ENCODE measurements around the gene STK10. TPM values are rescaled to one million over a fixed set of nuclear protein-coding genes. Genes with fewer than 3 reads are reported as not detected.

The STK10 gene
- total RNA-seq, 1 donor from 2014 or later, result 32.3 TPM

DNA sequence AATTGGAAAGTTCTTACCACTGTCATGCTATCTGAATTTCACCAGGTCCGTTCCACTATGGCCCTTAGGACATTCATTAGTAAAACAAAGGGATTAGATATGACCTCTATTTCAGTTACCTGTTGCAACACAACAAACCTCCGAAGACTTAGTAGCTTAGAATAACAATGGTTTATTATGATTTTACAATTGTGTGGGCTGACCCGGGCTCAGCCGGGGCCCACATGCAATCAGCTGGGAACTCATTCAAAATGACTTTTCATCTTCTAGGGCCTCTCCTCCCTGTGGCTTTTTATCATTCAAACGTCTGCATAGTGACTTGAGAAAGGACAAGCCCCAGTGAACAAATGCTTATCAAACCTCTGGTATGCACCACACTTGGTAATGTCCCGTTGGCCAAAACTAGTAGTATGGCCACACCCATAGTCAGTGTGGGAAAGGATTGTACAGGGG, 179.3 kb downstream of the STK10 start:
- Mint-ChIP-seq H3K36me3 (ENCODE audit: low read depth) (no peaks in the 10 kb centered on the region), H3K9me3 (no peaks in the 10 kb centered on the region), H3K27ac (ENCODE audit: unreplicated experiment) (no peak overlapping the region), H3K4me3 (peak overlapping the region; percentile 76), H3K4me1 (peaks cover 26% of the 10 kb centered on the region), H3K27me3 (ENCODE audit: low read depth) (no peaks in the 10 kb centered on the region)
- TF ChIP-seq, protein P1, sequence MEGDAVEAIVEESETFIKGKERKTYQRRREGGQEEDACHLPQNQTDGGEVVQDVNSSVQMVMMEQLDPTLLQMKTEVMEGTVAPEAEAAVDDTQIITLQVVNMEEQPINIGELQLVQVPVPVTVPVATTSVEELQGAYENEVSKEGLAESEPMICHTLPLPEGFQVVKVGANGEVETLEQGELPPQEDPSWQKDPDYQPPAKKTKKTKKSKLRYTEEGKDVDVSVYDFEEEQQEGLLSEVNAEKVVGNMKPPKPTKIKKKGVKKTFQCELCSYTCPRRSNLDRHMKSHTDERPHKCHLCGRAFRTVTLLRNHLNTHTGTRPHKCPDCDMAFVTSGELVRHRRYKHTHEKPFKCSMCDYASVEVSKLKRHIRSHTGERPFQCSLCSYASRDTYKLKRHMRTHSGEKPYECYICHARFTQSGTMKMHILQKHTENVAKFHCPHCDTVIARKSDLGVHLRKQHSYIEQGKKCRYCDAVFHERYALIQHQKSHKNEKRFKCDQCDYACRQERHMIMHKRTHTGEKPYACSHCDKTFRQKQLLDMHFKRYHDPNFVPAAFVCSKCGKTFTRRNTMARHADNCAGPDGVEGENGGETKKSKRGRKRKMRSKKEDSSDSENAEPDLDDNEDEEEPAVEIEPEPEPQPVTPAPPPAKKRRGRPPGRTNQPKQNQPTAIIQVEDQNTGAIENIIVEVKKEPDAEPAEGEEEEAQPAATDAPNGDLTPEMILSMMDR (conservative IDR thresholded peaks at IDR 0.05), result no peak
- no peak for DNase-seq (ENCODE audit: low read depth, low spot score)

DNA sequence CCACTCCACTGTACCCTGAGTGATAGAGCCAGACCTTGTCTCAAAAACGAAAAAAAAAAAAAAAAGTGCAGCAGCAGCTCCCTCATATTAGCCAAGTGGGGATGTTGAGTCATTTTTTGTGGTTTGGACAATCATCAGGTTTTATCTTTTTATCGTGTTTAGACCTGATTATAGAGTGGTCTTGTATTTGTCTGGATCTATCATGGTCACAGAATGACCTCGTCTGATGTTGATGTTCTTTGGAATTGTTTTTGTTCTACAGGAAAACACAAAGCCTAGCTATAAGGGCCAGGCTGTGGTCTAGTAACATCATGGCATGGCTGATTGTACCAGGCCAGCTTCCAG, 179.9 kb downstream of the STK10 start:
- H3K4me1 Mint-ChIP-seq, result peaks cover 29% of the 10 kb centered on the region
- no peak for DNase-seq (ENCODE audit: low read depth, low spot score)
- no peak overlapping the region for H3K27ac Mint-ChIP-seq (ENCODE audit: unreplicated experiment)
- no peaks in the 10 kb centered on the region for H3K36me3 Mint-ChIP-seq (ENCODE audit: low read depth)
- H3K27me3 Mint-ChIP-seq (ENCODE audit: low read depth), result no peaks in the 10 kb centered on the region
- TF ChIP-seq, protein P1 (conservative IDR thresholded peaks at IDR 0.05), result no peak
- peak overlapping the region; percentile 95 for H3K4me3 Mint-ChIP-seq
- no peaks in the 10 kb centered on the region for H3K9me3 Mint-ChIP-seq

DNA sequence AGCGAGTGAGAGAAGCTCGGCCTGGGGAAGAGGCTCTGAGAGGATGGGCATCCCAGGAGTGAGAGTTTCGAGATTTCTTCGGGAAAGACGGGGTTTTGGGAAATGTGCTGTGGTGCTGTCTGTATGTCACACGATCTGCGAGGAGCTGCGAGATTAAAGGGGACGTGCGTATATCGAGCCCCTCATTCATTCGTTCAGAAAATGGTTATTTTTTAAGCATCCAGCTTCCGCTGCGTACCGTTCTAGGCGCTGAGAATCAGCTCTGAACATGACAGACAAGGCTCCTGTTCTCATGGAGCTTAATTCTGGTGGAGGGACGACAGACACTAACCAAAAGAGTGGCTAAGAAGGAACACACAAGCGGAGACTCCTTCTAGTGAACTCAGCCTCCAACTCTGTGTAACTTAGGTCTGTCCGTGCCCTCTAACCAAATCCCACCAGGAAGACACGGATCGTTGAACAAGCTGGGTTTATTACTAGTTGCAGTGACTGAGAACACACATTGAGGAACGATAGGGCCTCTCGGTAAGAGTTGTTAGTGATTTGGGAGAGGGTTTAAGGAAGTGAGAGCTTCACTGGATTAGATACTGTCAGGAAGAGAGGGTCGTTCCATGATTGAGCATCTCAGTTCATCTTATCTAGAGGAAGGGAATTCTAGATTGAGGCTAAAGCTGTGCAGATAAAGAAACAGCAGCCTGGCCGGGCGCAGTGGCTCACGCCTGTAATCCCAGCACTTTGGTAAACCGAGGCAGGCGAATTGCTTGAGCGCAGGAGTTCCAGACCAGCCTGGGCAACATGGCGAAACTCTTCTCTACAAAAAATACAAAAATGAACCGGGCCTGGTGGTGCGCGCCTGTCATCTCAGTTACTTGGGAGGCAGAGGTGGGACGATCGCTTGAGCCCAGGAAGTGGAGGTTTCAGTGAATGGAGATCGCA, 180.6 kb downstream of the STK10 start:
- no peaks in the 10 kb centered on the region for H3K36me3 Mint-ChIP-seq (ENCODE audit: low read depth)
- TF ChIP-seq, protein P1 (conservative IDR thresholded peaks at IDR 0.05), result no peak
- H3K4me1 Mint-ChIP-seq, result peaks cover 31% of the 10 kb centered on the region
- H3K27me3 Mint-ChIP-seq (ENCODE audit: low read depth), result no peaks in the 10 kb centered on the region
- H3K9me3 Mint-ChIP-seq, result no peaks in the 10 kb centered on the region
- no peak for DNase-seq (ENCODE audit: low read depth, low spot score)
- H3K4me3 Mint-ChIP-seq, result peak overlapping the region; percentile 95
- H3K27ac Mint-ChIP-seq (ENCODE audit: unreplicated experiment), result peak overlapping the region; percentile 96

DNA sequence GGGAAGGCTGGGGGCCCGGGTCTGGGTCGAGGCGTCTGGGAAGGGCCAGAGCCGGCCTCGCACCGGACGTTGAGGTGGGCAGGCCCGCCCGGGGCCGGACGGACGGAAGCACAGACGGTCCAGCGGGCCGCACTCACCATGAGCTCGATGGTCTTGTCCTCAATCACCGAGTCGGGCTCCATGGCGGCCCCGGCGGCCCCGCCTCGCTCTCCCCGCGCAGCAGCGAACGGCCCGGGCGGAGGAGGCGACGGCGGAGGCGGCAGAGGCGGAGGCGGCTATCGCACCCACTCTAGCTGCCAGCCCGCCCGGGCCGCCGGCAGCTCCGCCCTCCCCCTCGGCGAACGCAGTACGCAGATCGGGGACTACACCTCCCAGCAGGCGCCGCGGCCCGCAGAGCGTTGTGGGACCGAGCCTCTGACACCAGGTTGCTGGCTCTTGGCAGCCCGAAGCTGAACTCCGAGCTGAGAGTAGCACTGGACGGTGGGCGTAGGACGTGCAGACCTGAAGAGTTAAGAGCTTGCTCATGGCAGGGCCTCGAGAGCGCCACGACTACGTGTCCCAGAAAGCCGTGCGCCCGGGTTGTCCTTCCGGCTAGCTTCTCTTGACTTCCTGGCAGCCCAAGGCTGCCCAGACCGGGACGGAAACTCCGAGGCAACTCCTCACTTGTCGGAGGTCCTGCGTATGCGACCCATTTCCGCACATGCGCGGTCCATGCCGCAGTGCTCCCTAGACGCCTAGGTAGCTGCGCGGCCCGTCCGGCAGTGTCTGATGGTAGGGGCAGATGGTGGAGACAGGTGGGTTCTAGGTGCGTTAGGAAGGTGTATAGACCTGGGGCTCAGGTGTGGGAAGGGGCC, 181.5 kb downstream of the STK10 start, which contains the start of gene FBXW11:
Gene FBXW11, minus strand, starts transcription at position 318 of the 854 bp plus-strand sequence. Its CDS starts 136 bp downstream, at position 182.
- H3K27me3 Mint-ChIP-seq (ENCODE audit: low read depth), result no peaks in the 10 kb centered on the region
- TF ChIP-seq, protein P1 (conservative IDR thresholded peaks at IDR 0.05), result no peak
- H3K4me3 Mint-ChIP-seq, result peak within 1 kb of the TSS; percentile 96
- peak within 1 kb of the TSS; percentile 97 for H3K27ac Mint-ChIP-seq (ENCODE audit: unreplicated experiment)
- no peaks in the 10 kb centered on the region for H3K9me3 Mint-ChIP-seq
- DNase-seq (ENCODE audit: low read depth, low spot score), result peak; percentile 83
- peaks cover 34% of the 10 kb centered on the region for H3K4me1 Mint-ChIP-seq
- H3K36me3 Mint-ChIP-seq (ENCODE audit: low read depth), result no peaks in the 10 kb centered on the region

DNA sequence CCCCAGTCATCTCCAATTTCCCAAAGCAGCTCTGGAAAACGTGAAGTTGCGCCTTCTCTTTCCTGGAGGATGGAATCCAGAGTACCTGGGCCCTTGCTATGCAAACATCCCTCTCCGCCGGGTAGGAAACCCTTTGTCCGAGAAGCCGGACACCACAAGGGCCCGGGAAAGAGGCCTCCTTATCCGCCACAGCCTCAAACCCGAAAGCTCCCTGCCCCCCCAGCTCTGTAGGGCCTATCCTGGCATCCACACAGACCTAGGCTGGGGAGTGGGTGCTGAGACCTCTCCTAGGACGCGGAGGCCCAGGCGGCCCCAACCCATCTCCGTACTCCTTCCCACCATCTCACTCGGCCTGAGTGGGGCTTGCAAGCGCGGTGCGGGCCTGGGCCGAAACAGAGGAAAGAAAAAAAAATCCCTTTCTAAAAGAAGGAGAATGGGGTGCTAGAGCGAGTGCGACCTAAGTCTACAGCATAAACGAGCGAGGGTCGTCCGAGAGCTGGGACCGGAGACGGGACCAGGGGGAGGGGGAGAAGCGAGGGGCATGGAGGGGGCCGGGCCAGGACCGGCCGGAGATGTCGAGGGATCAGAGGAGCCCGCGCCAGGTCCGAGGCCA, 182.2 kb downstream of the STK10 start:
- Mint-ChIP-seq H3K4me1 (peaks cover 34% of the 10 kb centered on the region), H3K27ac (ENCODE audit: unreplicated experiment) (peak overlapping the region; percentile 97), H3K9me3 (no peaks in the 10 kb centered on the region), H3K4me3 (peak overlapping the region; percentile 96), H3K27me3 (ENCODE audit: low read depth) (no peaks in the 10 kb centered on the region), H3K36me3 (ENCODE audit: low read depth) (no peaks in the 10 kb centered on the region)
- peak; percentile 33 for DNase-seq (ENCODE audit: low read depth, low spot score)
- TF ChIP-seq, protein P1 (conservative IDR thresholded peaks at IDR 0.05), result no peak

Measured in neural crest cell (in vitro differentiated cells).